ENCODE data around the gene DVL1. TPM values are rescaled to one million over a fixed set of nuclear protein-coding genes. Genes with fewer than 3 reads are reported as not detected.

The DVL1 gene
- total RNA-seq, 6 experiments from 2014 or later: 73.8 to 96.6 (median 74.5) TPM

GRCh38 chr1:1291548-1292441 lies 57.4 kb downstream of the DVL1 start:
- DNase-seq: peak; percentile 37
- Mint-ChIP-seq H3K36me3 (ENCODE audit: low read depth) (no peaks in the 10 kb centered on the region), H3K4me1 (ENCODE audit: low read depth) (no peaks in the 10 kb centered on the region), H3K9me3 (no peaks in the 10 kb centered on the region), H3K4me3 (no peak overlapping the region), H3K27me3 (ENCODE audit: insufficient read depth) (peaks cover 1% of the 10 kb centered on the region), H3K27ac (no peak overlapping the region)
- TF ChIP-seq CTCF (IDR thresholded peaks at IDR 0.05): peak; percentile 74

- H3K27me3 Mint-ChIP-seq (ENCODE audit: insufficient read depth): peaks cover 1% of the 10 kb centered on the region
- no peaks in the 10 kb centered on the region for H3K9me3 Mint-ChIP-seq
Observed at GRCh38 chr1:1291023-1291528, 58.1 kb downstream of the DVL1 start.

GRCh38 chr1:1290238-1290731 lies 58.9 kb downstream of the DVL1 start:
- no peaks in the 10 kb centered on the region for H3K9me3 Mint-ChIP-seq
- TF ChIP-seq CTCF (IDR thresholded peaks at IDR 0.05): peak; percentile 76
- no peak overlapping the region for H3K4me3 Mint-ChIP-seq
- H3K27ac Mint-ChIP-seq: no peak overlapping the region
- H3K4me1 Mint-ChIP-seq (ENCODE audit: low read depth): no peaks in the 10 kb centered on the region
- peaks cover 1% of the 10 kb centered on the region for H3K27me3 Mint-ChIP-seq (ENCODE audit: insufficient read depth)
- no peaks in the 10 kb centered on the region for H3K36me3 Mint-ChIP-seq (ENCODE audit: low read depth)
- peak; percentile 42 for DNase-seq

More at GRCh38 chr1:1291023-1291528, 58.1 kb downstream of the DVL1 start:
- no peak overlapping the region for H3K27ac Mint-ChIP-seq
- H3K4me1 Mint-ChIP-seq (ENCODE audit: low read depth): no peaks in the 10 kb centered on the region
- no peak overlapping the region for H3K4me3 Mint-ChIP-seq
- DNase-seq: no peak
- no peak for TF ChIP-seq CTCF (IDR thresholded peaks at IDR 0.05)
- no peaks in the 10 kb centered on the region for H3K36me3 Mint-ChIP-seq (ENCODE audit: low read depth)

- H3K9me3 Mint-ChIP-seq: no peaks in the 10 kb centered on the region
- no peak for TF ChIP-seq CTCF (IDR thresholded peaks at IDR 0.05)
- peaks cover 6% of the 10 kb centered on the region for H3K4me1 Mint-ChIP-seq (ENCODE audit: low read depth)
- no peak overlapping the region for H3K27ac Mint-ChIP-seq
- DNase-seq: no peak
- no peaks in the 10 kb centered on the region for H3K36me3 Mint-ChIP-seq (ENCODE audit: low read depth)
- H3K4me3 Mint-ChIP-seq: no peak overlapping the region
- H3K27me3 Mint-ChIP-seq (ENCODE audit: insufficient read depth): peaks cover 3% of the 10 kb centered on the region; the same call in 1 of the 2 replicates
Observed at GRCh38 chr1:1287288-1288110, 61.7 kb downstream of the DVL1 start.
